OCI-LY3 (cell line): ENCODE results near the gene SDHD.
A peak's percentile ranks its signal among the peaks of the same experiment; 100 is the strongest.

ENCODE experiments used
- CTCF ChIP-seq: fragments of 200-600, 300-600 bp; sonication (generic); IDR thresholded peaks from 2 replicates; pipeline ENCODE4 v1.5.1; 2014; ENCODE audit warnings: antibody characterized with exemption, low read length, low read depth
- EZH2phosphoT487 ChIP-seq: fragments of 200-600 bp; shearing (Covaris generic); IDR thresholded peaks from 2 replicates; pipeline ENCODE4 v1.6.1; 2018; ENCODE audit warnings: antibody characterized with exemption, mixed run types, low read depth

GRCh38 chr11:112086422-112087191 lies at the start of gene SDHD, which contains the start of gene TIMM8B:
- 0 out of 2 replicates have a peak, but pooled peaks have one; percentile 22 for TF ChIP-seq CTCF
- no peak for TF ChIP-seq EZH2phosphoT487
